ENCODE results near the gene BPIFA1. TPM values are rescaled to one million over a fixed set of nuclear protein-coding genes. Genes with fewer than 3 reads are reported as not detected.

Gene BPIFA1
- polyA plus RNA-seq, 1 experiment = not detected

GRCh38 chr20:33275871-33276270, 40.1 kb downstream of the BPIFA1 start:
- no peak for DNase-seq (ENCODE audit: low read depth, low spot score)
- Histone ChIP-seq H3K4me3 (ENCODE audit: low read depth, low read length) (no peak overlapping the region), H3K27me3 (ENCODE audit: control insufficient read depth, insufficient read depth, low read length) (peaks cover 13% of the 10 kb centered on the region), H3K9me3 (ENCODE audit: control insufficient read depth, insufficient read depth, low read length) (no peaks in the 10 kb centered on the region), H3K27ac (ENCODE audit: low read depth, low read length) (no peak overlapping the region)
- ChIA-PET POLR2A (no interaction called here), CTCF (no interaction called here)
- no peak for TF ChIP-seq CTCF (IDR thresholded peaks at IDR 0.05; ENCODE audit: low read depth, low read length)

DNA sequence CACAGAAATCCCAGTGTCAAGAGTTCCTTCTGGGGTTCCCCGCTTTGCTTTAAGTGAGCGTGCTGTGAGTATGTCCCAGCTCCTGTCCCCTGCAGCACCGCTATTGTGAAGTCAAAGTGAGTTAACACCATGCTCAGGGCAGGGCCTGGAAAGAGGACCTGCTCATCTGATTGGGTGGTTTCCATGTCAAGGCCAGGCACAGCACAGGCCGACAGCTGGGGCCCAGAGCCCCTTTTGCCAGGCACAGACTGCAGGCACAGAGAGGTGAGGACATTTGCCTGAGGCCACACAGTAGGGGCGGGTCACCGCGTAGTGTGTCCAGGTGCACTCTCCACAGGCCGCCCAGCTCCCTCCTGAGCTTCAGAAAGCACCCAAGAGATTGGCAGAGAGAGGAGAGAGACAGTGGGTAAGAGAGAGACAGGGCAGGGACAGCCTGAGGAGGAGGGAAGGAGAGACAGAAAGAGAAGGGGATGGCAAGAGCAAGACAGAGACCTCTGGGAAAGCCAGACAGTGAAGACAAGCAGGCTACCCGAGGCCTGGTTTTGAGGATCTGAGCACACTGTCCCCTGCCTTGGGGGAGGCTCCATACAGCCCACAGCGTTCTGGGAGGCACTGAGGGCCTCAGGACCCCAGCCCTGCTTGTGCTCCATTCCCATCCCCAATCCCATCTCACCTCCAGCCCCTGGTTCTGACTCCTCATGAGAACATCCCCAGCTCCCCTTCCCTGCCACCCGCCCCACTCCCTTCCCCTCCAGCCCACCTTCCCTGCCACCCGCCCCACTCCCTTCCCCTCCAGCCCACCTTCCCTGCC, 40.7 kb downstream of the BPIFA1 start:
- H3K27ac ChIP-seq (ENCODE audit: low read depth, low read length) = no peak overlapping the region
- DNase-seq (ENCODE audit: low read depth, low spot score) = no peak
- CTCF ChIA-PET = no interaction called here
- POLR2A ChIA-PET = no interaction called here
- no peak for TF ChIP-seq CTCF (IDR thresholded peaks at IDR 0.05; ENCODE audit: low read depth, low read length)
- H3K9me3 ChIP-seq (ENCODE audit: control insufficient read depth, insufficient read depth, low read length) = no peaks in the 10 kb centered on the region
- H3K27me3 ChIP-seq (ENCODE audit: control insufficient read depth, insufficient read depth, low read length) = peaks cover 13% of the 10 kb centered on the region
- H3K4me3 ChIP-seq (ENCODE audit: low read depth, low read length) = no peak overlapping the region

DNA sequence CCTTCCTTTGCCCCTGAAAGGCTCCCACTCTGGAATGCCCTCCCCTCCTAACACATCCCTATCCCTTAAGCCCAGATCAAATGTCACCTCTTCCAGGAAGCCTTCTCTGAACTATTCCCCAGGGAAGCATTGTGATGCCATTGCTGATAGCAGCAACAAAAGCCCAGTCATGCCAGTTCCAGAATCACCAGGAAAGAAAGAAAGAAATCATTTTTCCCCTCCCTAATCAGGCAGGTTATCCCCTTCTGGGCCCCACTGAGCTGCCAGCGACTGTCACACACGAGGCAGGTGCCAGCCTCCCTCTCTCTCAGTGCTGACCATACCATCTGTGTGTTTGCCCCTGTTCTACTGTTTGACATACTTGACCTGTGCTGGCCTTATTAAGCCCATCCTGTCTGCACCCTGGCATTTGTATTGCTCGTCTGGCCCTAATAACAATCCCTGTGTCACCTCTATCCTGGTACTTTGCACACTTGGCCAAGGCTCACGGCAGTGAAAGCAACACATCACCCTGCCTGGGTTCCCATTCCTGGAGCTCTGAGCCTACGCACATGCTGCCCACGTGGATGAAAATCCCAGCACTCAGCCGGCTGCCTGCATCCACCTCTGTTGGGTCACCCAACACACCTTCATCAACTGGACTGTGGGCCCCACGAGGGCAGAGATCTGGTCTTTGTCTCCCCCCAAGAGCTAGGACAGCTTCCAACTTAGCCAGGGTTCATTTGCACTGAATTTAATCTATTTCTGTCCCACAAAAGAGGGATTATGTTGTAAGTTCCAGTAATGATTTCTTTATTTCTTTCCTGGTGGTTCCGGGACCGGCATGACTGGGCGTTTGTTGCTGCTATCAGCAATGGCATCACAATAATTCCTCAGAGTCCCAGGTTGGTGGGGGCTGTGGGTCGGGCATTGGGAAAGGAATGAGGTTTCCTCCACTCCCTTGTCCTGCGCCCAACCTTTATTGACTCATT, 42.0 kb downstream of the BPIFA1 start:
- no peak for TF ChIP-seq CTCF (IDR thresholded peaks at IDR 0.05; ENCODE audit: low read depth, low read length)
- no peak overlapping the region for H3K4me3 ChIP-seq (ENCODE audit: low read depth, low read length)
- POLR2A ChIA-PET = no interaction called here
- CTCF ChIA-PET = no interaction called here
- DNase-seq (ENCODE audit: low read depth, low spot score) = no peak
- no peaks in the 10 kb centered on the region for H3K9me3 ChIP-seq (ENCODE audit: control insufficient read depth, insufficient read depth, low read length)
- peaks cover 13% of the 10 kb centered on the region for H3K27me3 ChIP-seq (ENCODE audit: control insufficient read depth, insufficient read depth, low read length)
- no peak overlapping the region for H3K27ac ChIP-seq (ENCODE audit: low read depth, low read length)

DNA sequence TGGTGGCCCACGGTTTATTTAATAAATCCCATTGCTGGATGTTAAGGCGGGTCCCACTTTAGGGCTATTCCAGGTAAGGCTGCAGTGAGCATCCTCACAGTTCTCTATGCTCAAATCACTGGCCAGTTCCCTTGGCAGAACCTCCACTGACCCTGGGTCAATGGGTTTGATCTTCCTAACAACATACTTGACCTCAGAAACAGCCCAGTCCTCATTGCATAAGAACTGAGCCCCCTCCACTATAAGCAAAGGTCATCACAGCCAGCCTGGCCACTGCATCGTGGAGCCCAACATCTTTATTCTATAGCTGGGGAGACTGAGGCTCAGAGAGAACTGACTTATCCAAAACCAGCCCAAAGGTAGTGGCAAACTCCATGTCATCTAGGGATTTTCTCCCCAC, 42.9 kb downstream of the BPIFA1 start:
- ChIA-PET CTCF (no interaction called here), POLR2A (no interaction called here)
- peaks cover 13% of the 10 kb centered on the region for H3K27me3 ChIP-seq (ENCODE audit: control insufficient read depth, insufficient read depth, low read length)
- H3K27ac ChIP-seq (ENCODE audit: low read depth, low read length) = no peak overlapping the region
- no peak overlapping the region for H3K4me3 ChIP-seq (ENCODE audit: low read depth, low read length)
- DNase-seq (ENCODE audit: low read depth, low spot score) = no peak
- no peak for TF ChIP-seq CTCF (IDR thresholded peaks at IDR 0.05; ENCODE audit: low read depth, low read length)
- no peaks in the 10 kb centered on the region for H3K9me3 ChIP-seq (ENCODE audit: control insufficient read depth, insufficient read depth, low read length)
